ENCODE results near the gene DYRK3. TPM values are rescaled to one million over a fixed set of nuclear protein-coding genes. Genes with fewer than 3 reads are reported as not detected.

DYRK3 gene
- total and polyA plus RNA-seq, 2 of the 8 experiments (the other 6 are each of a cell fraction or from before 2014, with no cell fraction given), result 2.1 to 8.5 TPM

Other genes starting within 250 kb of the DYRK3 start
- gene IKBKE, start 165.1 kb upstream of the DYRK3 start, total RNA-seq (2021; fragmentation: NEBNext Ultra II Directional; extraction: Animal tissue kit (Norgen Biotek cat#: 25700)), result 8.6 and 9.8 TPM in 2 replicates
- 9.1 and 12.0 TPM in 2 replicates for gene IKBKE, start 165.1 kb upstream of the DYRK3 start, polyA plus RNA-seq (2011; rRNA removed)
- gene RASSF5, start 128.0 kb upstream of the DYRK3 start, total RNA-seq (2021; fragmentation: NEBNext Ultra II Directional; extraction: Animal tissue kit (Norgen Biotek cat#: 25700)), result 1.8 and 2.3 TPM in 2 replicates
- gene RASSF5, start 128.0 kb upstream of the DYRK3 start, polyA plus RNA-seq (2011; rRNA removed), result 0.82 and 1.2 TPM in 2 replicates
- gene EIF2D, start 23.1 kb upstream of the DYRK3 start, total RNA-seq (2021; fragmentation: NEBNext Ultra II Directional; extraction: Animal tissue kit (Norgen Biotek cat#: 25700)), result 33.1 and 36.1 TPM in 2 replicates
- 36.2 and 37.1 TPM in 2 replicates for gene EIF2D, start 23.1 kb upstream of the DYRK3 start, polyA plus RNA-seq (2011; rRNA removed)
- 44.9 and 46.6 TPM in 2 replicates for gene MAPKAPK2, start 49.4 kb downstream of the DYRK3 start, total RNA-seq (2021; fragmentation: NEBNext Ultra II Directional; extraction: Animal tissue kit (Norgen Biotek cat#: 25700))
- gene MAPKAPK2, start 49.4 kb downstream of the DYRK3 start, polyA plus RNA-seq (2011; rRNA removed), result 27.5 and 36.9 TPM in 2 replicates
- gene IL19, start 135.2 kb downstream of the DYRK3 start, total RNA-seq (2021; fragmentation: NEBNext Ultra II Directional; extraction: Animal tissue kit (Norgen Biotek cat#: 25700)), result not detected in 2 replicates
- gene IL19, start 135.2 kb downstream of the DYRK3 start, polyA plus RNA-seq (2011; rRNA removed), result not detected in 2 replicates
- gene IL10, start 137.0 kb downstream of the DYRK3 start, total RNA-seq (2021; fragmentation: NEBNext Ultra II Directional; extraction: Animal tissue kit (Norgen Biotek cat#: 25700)), result not detected in 2 replicates
- not detected in 2 replicates for gene IL10, start 137.0 kb downstream of the DYRK3 start, polyA plus RNA-seq (2011; rRNA removed)
- gene IL20, start 230.1 kb downstream of the DYRK3 start, total RNA-seq (2021; fragmentation: NEBNext Ultra II Directional; extraction: Animal tissue kit (Norgen Biotek cat#: 25700)), result not detected in 2 replicates
- gene IL20, start 230.1 kb downstream of the DYRK3 start, polyA plus RNA-seq (2011; rRNA removed), result not detected in 2 replicates

Measured in H1 (cell line).